ENCODE results near the gene PTPRE.

PTPRE gene

DNA sequence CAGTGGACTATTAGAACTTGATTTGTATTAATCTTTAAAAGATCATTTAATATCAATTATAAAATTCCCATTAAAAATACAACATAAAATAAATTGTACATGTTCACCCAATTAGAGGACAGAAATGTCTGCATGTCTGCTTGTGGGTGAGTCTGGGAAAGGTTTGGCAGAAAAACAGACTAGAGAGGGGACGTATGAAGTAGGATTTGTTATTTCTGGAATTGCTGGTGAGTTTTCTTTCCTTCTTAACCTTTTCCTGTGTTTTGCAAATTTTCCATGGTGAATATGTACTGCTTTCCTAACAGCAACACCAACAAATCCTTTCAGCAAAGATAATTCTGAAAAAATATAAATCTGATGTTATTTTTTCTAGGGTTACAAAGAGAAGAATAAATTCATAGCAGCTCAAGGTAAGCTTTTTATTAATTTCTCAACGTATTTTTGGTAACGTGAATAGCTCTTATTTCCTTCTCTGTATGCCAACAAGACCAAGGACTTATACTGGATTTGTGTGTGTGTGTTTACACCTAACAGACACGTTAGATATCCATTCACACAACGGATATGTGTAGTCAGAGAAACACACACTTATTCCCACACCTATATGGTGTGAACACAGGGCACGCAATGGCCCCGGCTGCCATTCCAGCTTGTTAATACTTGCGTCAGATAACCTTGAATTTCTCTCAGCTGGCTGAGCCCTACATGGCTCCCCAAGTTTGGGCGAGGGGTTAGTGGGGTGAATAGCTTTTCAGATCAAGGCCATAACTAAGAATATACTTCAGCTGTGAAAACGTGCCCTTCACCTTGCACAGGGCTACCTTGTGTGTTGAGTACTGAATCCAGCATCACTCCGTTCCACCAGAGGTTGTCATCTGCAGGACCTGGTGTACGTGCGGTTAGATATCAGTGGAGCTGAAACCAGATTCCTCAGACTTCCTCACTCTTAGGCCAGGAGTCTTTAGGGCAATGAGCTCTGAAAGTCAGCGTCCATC, 154.7 kb downstream of the PTPRE start:
- no peak for TF ChIP-seq CTCF (IDR thresholded peaks at IDR 0.05; ENCODE audit: low read depth, low read length)
- no peak for TF ChIP-seq POLR2A (IDR thresholded peaks at IDR 0.05; ENCODE audit: extremely low read depth, insufficient read length)
- no peak for TF ChIP-seq MAX (IDR thresholded peaks at IDR 0.05; ENCODE audit: low read depth, low read length)
- TF ChIP-seq MYC (IDR thresholded peaks at IDR 0.05; ENCODE audit: low read depth, low read length): no peak
- H3K4me3 ChIP-seq (ENCODE audit: low read depth, low read length): peak overlapping the region; percentile 45
- no peak for DNase-seq (ENCODE audit: low read depth)

DNA sequence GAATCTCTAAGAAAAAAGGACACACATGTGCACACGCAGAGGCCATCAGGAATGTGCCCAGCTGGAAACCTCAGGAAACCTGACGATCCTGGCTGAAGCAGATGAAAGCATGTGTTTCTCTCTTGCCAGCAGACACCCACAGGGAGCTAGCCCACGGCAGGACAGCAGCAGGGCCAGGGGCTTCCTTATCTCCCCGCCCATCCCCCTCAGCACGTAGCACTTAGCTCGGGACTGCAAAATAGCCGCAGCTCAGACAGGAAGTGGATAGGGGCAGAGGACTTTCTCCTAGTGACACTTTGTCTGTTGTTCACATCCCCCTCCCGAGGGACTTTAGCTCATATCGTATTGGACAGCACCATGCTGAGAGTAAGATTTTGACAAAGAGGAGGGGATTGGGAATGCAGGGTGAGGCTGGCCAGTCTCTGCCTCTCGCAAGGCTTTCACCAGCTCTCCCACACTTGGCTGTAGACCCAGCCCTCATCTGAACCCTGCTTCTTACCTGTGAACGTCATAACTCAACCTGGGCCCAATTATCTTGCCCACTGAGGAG, 155.5 kb downstream of the PTPRE start:
- DNase-seq (ENCODE audit: low read depth): peak; percentile 94
- peak overlapping the region; percentile 45 for H3K4me3 ChIP-seq (ENCODE audit: low read depth, low read length)
- TF ChIP-seq MYC (IDR thresholded peaks at IDR 0.05; ENCODE audit: low read depth, low read length): peak; percentile 4; the same call in 1 of the 2 replicates
- TF ChIP-seq MAX (IDR thresholded peaks at IDR 0.05; ENCODE audit: low read depth, low read length): no peak

DNA sequence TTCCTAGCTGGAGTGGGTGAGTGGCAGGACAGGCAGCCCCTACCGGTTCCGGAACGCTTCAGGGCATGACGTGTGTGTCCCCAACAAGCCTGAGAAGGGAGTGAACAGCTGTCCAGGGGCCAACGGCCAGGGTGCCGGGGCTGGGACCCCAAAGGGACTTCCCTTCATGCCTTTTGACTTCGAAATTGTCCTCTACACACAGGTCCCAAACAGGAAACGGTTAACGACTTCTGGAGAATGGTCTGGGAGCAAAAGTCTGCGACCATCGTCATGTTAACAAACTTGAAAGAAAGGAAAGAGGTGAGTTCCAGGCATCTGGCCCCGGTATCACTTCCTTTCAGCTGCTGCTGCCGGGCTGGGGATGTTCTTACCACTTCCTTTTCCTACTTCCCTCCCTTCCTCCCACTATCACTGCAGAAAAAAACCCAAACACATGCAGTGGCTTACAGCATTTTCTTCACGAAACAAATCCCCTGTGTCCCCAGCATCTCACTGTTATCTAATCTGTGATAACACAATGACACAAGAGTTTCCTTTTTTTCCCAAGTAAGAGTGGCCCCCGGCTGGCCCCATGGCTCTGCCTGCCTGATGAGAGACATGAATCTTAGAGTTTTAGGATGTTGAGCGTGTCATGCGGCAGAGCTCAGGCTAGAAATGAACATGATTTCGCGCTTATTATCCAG, 156.1 kb downstream of the PTPRE start:
- H3K4me3 ChIP-seq (ENCODE audit: low read depth, low read length): peak overlapping the region; percentile 45
- TF ChIP-seq MYC (IDR thresholded peaks at IDR 0.05; ENCODE audit: low read depth, low read length): no peak
- 0 out of 2 replicates have a peak, but pooled peaks have one; percentile 43 for TF ChIP-seq MAX (IDR thresholded peaks at IDR 0.05; ENCODE audit: low read depth, low read length)
- no peak for TF ChIP-seq POLR2A (IDR thresholded peaks at IDR 0.05; ENCODE audit: extremely low read depth, insufficient read length)
- no peak for TF ChIP-seq CTCF (IDR thresholded peaks at IDR 0.05; ENCODE audit: low read depth, low read length)
- peak; percentile 87 for DNase-seq (ENCODE audit: low read depth)

DNA sequence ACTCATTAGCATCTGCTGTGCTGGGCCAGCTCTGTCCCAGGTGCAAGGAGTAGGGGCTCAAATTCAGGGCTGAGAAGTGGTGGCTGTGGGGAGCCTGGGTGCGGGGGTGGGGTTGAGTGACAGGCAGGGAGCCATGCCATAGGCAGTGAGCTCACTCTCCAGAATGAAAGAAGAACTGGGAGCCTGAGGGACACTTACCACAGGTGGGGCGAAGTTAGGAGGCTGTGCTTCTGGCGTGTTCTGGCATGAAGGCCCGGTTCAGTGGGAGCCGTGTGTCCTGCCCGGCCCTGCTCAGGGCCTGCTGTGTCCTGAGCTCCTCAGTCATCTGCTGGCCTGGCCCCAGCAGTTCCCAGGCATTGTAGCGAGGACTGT, 156.8 kb downstream of the PTPRE start:
- DNase-seq (ENCODE audit: low read depth): peak; percentile 72
- no peak for TF ChIP-seq POLR2A (IDR thresholded peaks at IDR 0.05; ENCODE audit: extremely low read depth, insufficient read length)
- no peak; the same call in 1 of the 2 replicates for TF ChIP-seq MYC (IDR thresholded peaks at IDR 0.05; ENCODE audit: low read depth, low read length)
- no peak for TF ChIP-seq MAX (IDR thresholded peaks at IDR 0.05; ENCODE audit: low read depth, low read length)
- TF ChIP-seq CTCF (IDR thresholded peaks at IDR 0.05; ENCODE audit: low read depth, low read length): no peak
- peak overlapping the region; percentile 45 for H3K4me3 ChIP-seq (ENCODE audit: low read depth, low read length)

- DNase-seq (ENCODE audit: low read depth): peak; percentile 99
- H3K4me3 ChIP-seq (ENCODE audit: low read depth, low read length): peak overlapping the region; percentile 45
- TF ChIP-seq MAX (IDR thresholded peaks at IDR 0.05; ENCODE audit: low read depth, low read length): peak; percentile 77
- no peak for TF ChIP-seq CTCF (IDR thresholded peaks at IDR 0.05; ENCODE audit: low read depth, low read length)
- no peak for TF ChIP-seq POLR2A (IDR thresholded peaks at IDR 0.05; ENCODE audit: extremely low read depth, insufficient read length)
- peak; percentile 82 for TF ChIP-seq MYC (IDR thresholded peaks at IDR 0.05; ENCODE audit: low read depth, low read length)
Observed at GRCh38 chr10:128064108-128064969, 157.4 kb downstream of the PTPRE start.
